IMR-90 (cell line): Measurements from ENCODE around the gene ANKH. TPM values are rescaled to one million over a fixed set of nuclear protein-coding genes. Genes with fewer than 3 reads are reported as not detected.

Experiments
- ATAC-seq: fragments of 200-7000 bp; cut with Tn5 transposase; 2 replicates; pipeline ENCODE4 v1.9.1; 2020; ENCODE audit warnings: low read depth, mild to moderate bottlenecking, moderate library complexity
- BruUV-seq: library from RNA; stranded (reverse); fragments of 400-500 nt; replicated peaks from 2 replicates; lab custom pipeline; 2021; lab: Mats Ljungman, UMichigan
- CTCF ChIA-PET: fragments of 300-600 bp; formaldehyde crosslinking; extraction: SDS; loops from one replicate; lab custom pipeline; 2021; ENCODE audit warnings: antibody characterized with exemption; lab: Yijun Ruan, JAX
- POLR2A ChIA-PET: fragments of 300-600 bp; sonication (Branson Sonifier 250); formaldehyde crosslinking; loops from one replicate; lab custom pipeline; 2022; ENCODE audit warnings: antibody characterized with exemption; ENCODE audit not compliant: unreplicated experiment; lab: Charles Lee
- DNase-seq: peaks from one replicate; pipeline ENCODE4 v3.0.0; 2013
- H2AFZ ChIP-seq: replicated peaks from 2 replicates; pipeline ENCODE3; 2013; ENCODE audit warnings: low read length, mild to moderate bottlenecking; ENCODE audit not compliant: poor library complexity
- H2AK5ac ChIP-seq: 2 replicates; pipeline ENCODE4 v1.6.1; 2013; ENCODE audit warnings: low read depth, low read length, inconsistent platforms
- H2AK9ac ChIP-seq: replicated peaks from 2 replicates; pipeline ENCODE3; 2013; ENCODE audit warnings: mild to moderate bottlenecking, low read depth, low read length, moderate library complexity; ENCODE audit not compliant: poor library complexity
- H2BK120ac ChIP-seq: 2 replicates; pipeline ENCODE4 v1.6.1; 2013; ENCODE audit warnings: low read depth, low read length, inconsistent platforms
- H2BK15ac ChIP-seq: 3 replicates; pipeline ENCODE4 v1.6.1; 2013; ENCODE audit warnings: low read depth, low read length, inconsistent platforms
- H2BK20ac ChIP-seq: 2 replicates; pipeline ENCODE4 v1.6.1; 2013; ENCODE audit warnings: low read depth, mild to moderate bottlenecking, inconsistent platforms, low read length, moderate library complexity
- H2BK5ac ChIP-seq: 2 replicates; pipeline ENCODE4 v1.6.1; 2013; ENCODE audit warnings: mild to moderate bottlenecking, low read depth, low read length, inconsistent platforms; ENCODE audit not compliant: poor library complexity, severe bottlenecking
- H3K14ac ChIP-seq: replicated peaks from 2 replicates; pipeline ENCODE4 v1.6.1; 2013; ENCODE audit warnings: low read depth, low read length, inconsistent platforms
- H3K18ac ChIP-seq: 2 replicates; pipeline ENCODE4 v1.6.1; 2013; ENCODE audit warnings: low read depth, low read length, control low read depth
- H3K23ac ChIP-seq: 2 replicates; pipeline ENCODE4 v1.6.1; 2013; ENCODE audit warnings: low read depth, low read length, inconsistent platforms
- H3K27ac ChIP-seq: 2 replicates; pipeline ENCODE4 v1.5.1; 2013; ENCODE audit warnings: mild to moderate bottlenecking, control low read depth, low read length; ENCODE audit not compliant: insufficient read depth
- H3K27me3 ChIP-seq: 2 replicates; pipeline ENCODE4 v1.6.1; 2013; ENCODE audit warnings: low read length; ENCODE audit not compliant: control insufficient read depth, insufficient read depth
- H3K36me3 ChIP-seq: 2 replicates; pipeline ENCODE4 v1.6.1; 2013; ENCODE audit warnings: low read length, mixed read lengths; ENCODE audit not compliant: control insufficient read depth, insufficient read depth
- H3K4ac ChIP-seq: 2 replicates; pipeline ENCODE4 v1.6.1; 2013; ENCODE audit warnings: low read depth, low read length, inconsistent platforms
- H3K4me1 ChIP-seq: 2 replicates; pipeline ENCODE4 v1.6.1; 2013; ENCODE audit warnings: low read length, mixed read lengths; ENCODE audit not compliant: control insufficient read depth, insufficient read depth
- H3K4me2 ChIP-seq: 2 replicates; pipeline ENCODE4 v1.6.1; 2013; ENCODE audit warnings: low read depth, mild to moderate bottlenecking, control low read depth, low read length, moderate library complexity
- H3K4me3 ChIP-seq: 2 replicates; pipeline ENCODE4 v1.5.1; 2013; ENCODE audit warnings: low read depth, mild to moderate bottlenecking, control low read depth, low read length, moderate library complexity; ENCODE audit not compliant: insufficient read depth
- H3K56ac ChIP-seq: 2 replicates; pipeline ENCODE4 v1.6.1; 2013; ENCODE audit warnings: low read length, inconsistent platforms; ENCODE audit not compliant: insufficient read depth; ENCODE audit errors: extremely low read depth
- H3K79me1 ChIP-seq, 2 experiments: 2 replicates each; pipeline ENCODE4 v1.6.1; 2013; ENCODE audit warnings: low read length in 2 of 2, inconsistent platforms in 1 of 2, low read depth in 1 of 2
- H3K9ac ChIP-seq: 2 replicates; pipeline ENCODE4 v1.6.1; 2013; ENCODE audit warnings: low read depth, low read length, control low read depth
- H3K9me1 ChIP-seq: 2 replicates; pipeline ENCODE4 v1.6.1; 2013; ENCODE audit warnings: low read length, inconsistent platforms; ENCODE audit not compliant: insufficient read depth
- H3K9me3 ChIP-seq: 2 replicates; pipeline ENCODE4 v1.6.1; 2013; ENCODE audit warnings: low read length; ENCODE audit not compliant: control insufficient read depth, insufficient read depth
- H4K20me1 ChIP-seq: 2 replicates; pipeline ENCODE4 v1.6.1; 2013; ENCODE audit warnings: low read length, inconsistent platforms; ENCODE audit not compliant: insufficient read depth
- H4K5ac ChIP-seq: 2 replicates; pipeline ENCODE4 v1.6.1; 2013; ENCODE audit warnings: mild to moderate bottlenecking, low read depth, low read length, control low read depth
- H4K8ac ChIP-seq, 2 experiments: 2 replicates each; pipeline ENCODE4 v1.6.1; 2013; ENCODE audit warnings: low read depth in 2 of 2, low read length in 2 of 2, control low read depth in 1 of 2, inconsistent platforms in 1 of 2
- H4K91ac ChIP-seq: 2 replicates; pipeline ENCODE4 v1.6.1; 2013; ENCODE audit warnings: low read depth, low read length, inconsistent platforms; ENCODE audit not compliant: insufficient read depth
- MXI1 ChIP-seq: IDR thresholded peaks from 2 replicates; pipeline ENCODE4 v1.6.1; 2012; ENCODE audit warnings: low read depth, mild to moderate bottlenecking, low read length, moderate library complexity, borderline replicate concordance
- RFX5 ChIP-seq: IDR thresholded peaks from 2 replicates; pipeline ENCODE4 v1.8.0; 2012; ENCODE audit warnings: low read depth, mild to moderate bottlenecking, low read length, moderate library complexity
- WGBS, 2 experiments: methylation state at CpG; one replicate each; pipeline versions ENCODE4 v1.1.5 to v1.1.7; 2013; ENCODE audit warnings: missing lambda C conversion rate in 2 of 2; ENCODE audit not compliant: insufficient read length in 1 of 2; ENCODE audit errors: extremely low coverage in 2 of 2; 5-methylcytosine and 5-hydroxymethylcytosine counted together
- dilution Hi-C: fragments of 300-500 bp; cut with HindIII; formaldehyde crosslinking; loops from one replicate; pipeline ENCODE4 v1.14.3; 2018; ENCODE audit warnings: low sequenced_read_pairs; ENCODE audit not compliant: unreplicated experiment
- in situ Hi-C: fragments of 300-500 bp; cut with MboI; formaldehyde crosslinking; loops from 3 replicates; pipeline ENCODE4 v1.14.3; 2019; ENCODE audit warnings: low sequenced_read_pairs, inconsistent platforms, mixed read lengths
- intact Hi-C: fragments of 100-400 bp; cut with micrococcal nuclease; formaldehyde crosslinking; loops from 2 replicates; pipeline ENCODE4 v1.10.0; 2022
- polyA plus RNA-seq, 3 experiments: library from polyadenylated mRNA; depleted of rRNA; stranded (reverse); fragments of >200 nt; gene quantifications; 2 replicates each; pipeline ENCODE4 v1.2.3, GENCODE V29; 2012; ENCODE audit warnings: low replicate concordance in 1 of 3
- total RNA-seq: library from RNA; depleted of rRNA; stranded (reverse); fragments of >200 nt; gene quantifications from 2 replicates; pipeline ENCODE4 v1.2.3, GENCODE V29; 2012

The ANKH gene
- total and polyA plus RNA-seq, 2 of the 4 experiments (the other 2 are of a cell fraction): 5.2 to 17.2 TPM

GRCh38 chr5:14873790-14874189 is 2.2 kb upstream of the ANKH start:
- H3K56ac ChIP-seq: no peak overlapping the region
- DNase-seq (no peak), ATAC-seq (no peak)
- no peaks in the 10 kb centered on the region for H3K9me3 ChIP-seq
- H2BK20ac ChIP-seq: no peak overlapping the region
- no peak overlapping the region for H4K8ac ChIP-seq
- H3K9me1 ChIP-seq: peaks cover 1% of the 10 kb centered on the region; the same call in 1 of the 2 replicates
- no peak overlapping the region for H3K4me3 ChIP-seq
- H3K18ac ChIP-seq: no peak overlapping the region
- intact Hi-C loops (loop anchor here (5.0 kb wide), 2 partner anchors 54 to 131 kb away; no protein-coding TSS in a partner anchor), in situ Hi-C loops (loop anchor here (10.0 kb wide), 1 partner anchor 131 kb away; no protein-coding TSS in a partner anchor), dilution Hi-C loops (no loop called here)
- H3K4ac ChIP-seq: no peak overlapping the region
- H2BK15ac ChIP-seq: no peak overlapping the region
- peaks cover 3% of the 10 kb centered on the region; the same call in 1 of the 2 replicates for H4K20me1 ChIP-seq
- H3K23ac ChIP-seq: no peak overlapping the region
- no peak overlapping the region for H4K5ac ChIP-seq
- H2AK5ac ChIP-seq: no peak overlapping the region
- H3K14ac ChIP-seq: no peak overlapping the region
- H3K9ac ChIP-seq: no peak overlapping the region
- H3K4me1 ChIP-seq: peaks cover 2% of the 10 kb centered on the region
- H3K4me2 ChIP-seq: no peak overlapping the region
- no peak overlapping the region for H3K27ac ChIP-seq
- CTCF ChIA-PET: interaction anchor here (0.6 kb wide), 1 partner anchor 56 kb away, joined by 6 read pairs; no protein-coding TSS in a partner anchor
- H3K36me3 ChIP-seq: no peaks in the 10 kb centered on the region
- no peaks in the 10 kb centered on the region; the same call in 1 of the 2 replicates for H3K27me3 ChIP-seq
- no CpG with 5 or more reads among the region's 3 CpGs for WGBS, 2 experiments
- no peak overlapping the region for H2AFZ ChIP-seq
- BruUV-seq: no TSS peak
- POLR2A ChIA-PET: no interaction called here
- no peak overlapping the region for H2AK9ac ChIP-seq
- H3K79me1 ChIP-seq: peaks cover 7 to 27% of the 10 kb centered on the region in 2 experiments; a peak in 3 of 4 replicates
- no peak overlapping the region for H2BK120ac ChIP-seq
- no peak overlapping the region for H4K91ac ChIP-seq
- no peak for TF ChIP-seq MXI1
- no peak for TF ChIP-seq RFX5
- H2BK5ac ChIP-seq: no peak overlapping the region
